ENCODE measurements around the gene HNRNPDL.
A peak's percentile ranks its signal among the peaks of the same experiment; 100 is the strongest.

The HNRNPDL gene

GRCh38 chr4:82447886-82448285 is 17.6 kb upstream of the HNRNPDL start:
- Mint-ChIP-seq H3K27ac (no peak overlapping the region), H3K4me1 (ENCODE audit: low read depth) (peaks cover 28% of the 10 kb centered on the region), H3K4me3 (no peak overlapping the region), H3K9me3 (no peaks in the 10 kb centered on the region), H3K27me3 (no peaks in the 10 kb centered on the region), H3K36me3 (ENCODE audit: low read depth) (peaks cover 54% of the 10 kb centered on the region)

GRCh38 chr4:82439088-82439487 is 8.8 kb upstream of the HNRNPDL start:
- peak overlapping the region; percentile 3 for H3K4me3 Mint-ChIP-seq
- peaks cover 80% of the 10 kb centered on the region for H3K4me1 Mint-ChIP-seq (ENCODE audit: low read depth)
- peaks cover 60% of the 10 kb centered on the region for H3K36me3 Mint-ChIP-seq (ENCODE audit: low read depth)
- H3K27me3 Mint-ChIP-seq = no peaks in the 10 kb centered on the region
- H3K27ac Mint-ChIP-seq = peak overlapping the region; percentile 77
- no peaks in the 10 kb centered on the region for H3K9me3 Mint-ChIP-seq

- H3K27me3 Mint-ChIP-seq = no peaks in the 10 kb centered on the region
- H3K4me1 Mint-ChIP-seq (ENCODE audit: low read depth) = peaks cover 92% of the 10 kb centered on the region
- H3K9me3 Mint-ChIP-seq = no peaks in the 10 kb centered on the region
- H3K36me3 Mint-ChIP-seq (ENCODE audit: low read depth) = peaks cover 72% of the 10 kb centered on the region
- H3K27ac Mint-ChIP-seq = peak overlapping the region; percentile 86
- H3K4me3 Mint-ChIP-seq = peak overlapping the region; percentile 52
These were observed 7.2 kb upstream of the HNRNPDL start for GRCh38 chr4:82437285-82438005.

GRCh38 chr4:82436780-82437179 is 6.5 kb upstream of the HNRNPDL start:
- Mint-ChIP-seq H3K27ac (peak overlapping the region; percentile 86), H3K27me3 (no peaks in the 10 kb centered on the region), H3K4me3 (no peak overlapping the region), H3K36me3 (ENCODE audit: low read depth) (peaks cover 73% of the 10 kb centered on the region), H3K4me1 (ENCODE audit: low read depth) (peaks cover 95% of the 10 kb centered on the region), H3K9me3 (no peaks in the 10 kb centered on the region)

- Mint-ChIP-seq H3K36me3 (ENCODE audit: low read depth) (peaks cover 73% of the 10 kb centered on the region), H3K27me3 (no peaks in the 10 kb centered on the region), H3K27ac (peak overlapping the region; percentile 86), H3K4me3 (no peak overlapping the region), H3K9me3 (no peaks in the 10 kb centered on the region), H3K4me1 (ENCODE audit: low read depth) (peaks cover 95% of the 10 kb centered on the region)
These were observed 5.9 kb upstream of the HNRNPDL start for GRCh38 chr4:82436130-82436529.

GRCh38 chr4:82434949-82435348 is 4.7 kb upstream of the HNRNPDL start:
- Mint-ChIP-seq H3K36me3 (ENCODE audit: low read depth) (peaks cover 68% of the 10 kb centered on the region), H3K4me1 (ENCODE audit: low read depth) (peaks cover 86% of the 10 kb centered on the region), H3K27ac (peak overlapping the region; percentile 96), H3K9me3 (no peaks in the 10 kb centered on the region), H3K4me3 (peak overlapping the region; percentile 59), H3K27me3 (no peaks in the 10 kb centered on the region)

GRCh38 chr4:82433791-82434190 is 3.5 kb upstream of the HNRNPDL start:
- peak overlapping the region; percentile 70 for H3K4me3 Mint-ChIP-seq
- peaks cover 78% of the 10 kb centered on the region for H3K4me1 Mint-ChIP-seq (ENCODE audit: low read depth)
- H3K36me3 Mint-ChIP-seq (ENCODE audit: low read depth) = peaks cover 63% of the 10 kb centered on the region
- no peaks in the 10 kb centered on the region for H3K27me3 Mint-ChIP-seq
- peak overlapping the region; percentile 96 for H3K27ac Mint-ChIP-seq
- no peaks in the 10 kb centered on the region for H3K9me3 Mint-ChIP-seq

- no peaks in the 10 kb centered on the region for H3K9me3 Mint-ChIP-seq
- H3K27ac Mint-ChIP-seq = peak overlapping the region; percentile 80
- H3K27me3 Mint-ChIP-seq = no peaks in the 10 kb centered on the region
- H3K36me3 Mint-ChIP-seq (ENCODE audit: low read depth) = peaks cover 66% of the 10 kb centered on the region
- peak overlapping the region; percentile 100 for H3K4me3 Mint-ChIP-seq
- peaks cover 78% of the 10 kb centered on the region for H3K4me1 Mint-ChIP-seq (ENCODE audit: low read depth)
These were observed 2.3 kb upstream of the HNRNPDL start for GRCh38 chr4:82432596-82432995.

GRCh38 chr4:82431831-82432230 is 1.6 kb upstream of the HNRNPDL start:
- peak overlapping the region; percentile 100 for H3K4me3 Mint-ChIP-seq
- H3K27me3 Mint-ChIP-seq = no peaks in the 10 kb centered on the region
- H3K36me3 Mint-ChIP-seq (ENCODE audit: low read depth) = peaks cover 66% of the 10 kb centered on the region
- peaks cover 78% of the 10 kb centered on the region for H3K4me1 Mint-ChIP-seq (ENCODE audit: low read depth)
- peak overlapping the region; percentile 80 for H3K27ac Mint-ChIP-seq
- H3K9me3 Mint-ChIP-seq = no peaks in the 10 kb centered on the region

- Mint-ChIP-seq H3K27me3 (no peaks in the 10 kb centered on the region), H3K4me3 (peak overlapping the region; percentile 100), H3K27ac (peak overlapping the region; percentile 100), H3K9me3 (no peaks in the 10 kb centered on the region), H3K4me1 (ENCODE audit: low read depth) (peaks cover 78% of the 10 kb centered on the region), H3K36me3 (ENCODE audit: low read depth) (peaks cover 68% of the 10 kb centered on the region)
These were observed 893 bp upstream of the HNRNPDL start for GRCh38 chr4:82430964-82431745.

- H3K36me3 Mint-ChIP-seq (ENCODE audit: low read depth) = peaks cover 69% of the 10 kb centered on the region
- H3K27ac Mint-ChIP-seq = peak overlapping the region; percentile 100
- H3K4me3 Mint-ChIP-seq = peak overlapping the region; percentile 100
- H3K9me3 Mint-ChIP-seq = no peaks in the 10 kb centered on the region
- peaks cover 79% of the 10 kb centered on the region for H3K4me1 Mint-ChIP-seq (ENCODE audit: low read depth)
- no peaks in the 10 kb centered on the region for H3K27me3 Mint-ChIP-seq
These were observed 502 bp downstream of the HNRNPDL start for GRCh38 chr4:82429728-82430192.

GRCh38 chr4:82428969-82429727 is 1.1 kb downstream of the HNRNPDL start:
- Mint-ChIP-seq H3K9me3 (no peaks in the 10 kb centered on the region), H3K4me1 (ENCODE audit: low read depth) (peaks cover 79% of the 10 kb centered on the region), H3K27me3 (no peaks in the 10 kb centered on the region), H3K36me3 (ENCODE audit: low read depth) (peaks cover 72% of the 10 kb centered on the region), H3K27ac (peak overlapping the region; percentile 100), H3K4me3 (peak overlapping the region; percentile 100)

- H3K27me3 Mint-ChIP-seq = no peaks in the 10 kb centered on the region
- H3K36me3 Mint-ChIP-seq (ENCODE audit: low read depth) = peaks cover 72% of the 10 kb centered on the region
- H3K4me3 Mint-ChIP-seq = peak overlapping the region; percentile 100
- H3K4me1 Mint-ChIP-seq (ENCODE audit: low read depth) = peaks cover 78% of the 10 kb centered on the region
- no peaks in the 10 kb centered on the region for H3K9me3 Mint-ChIP-seq
- peak overlapping the region; percentile 100 for H3K27ac Mint-ChIP-seq
These were observed 1.7 kb downstream of the HNRNPDL start for GRCh38 chr4:82428526-82428968.

GRCh38 chr4:82425478-82425877 is 4.8 kb downstream of the HNRNPDL start:
- H3K36me3 Mint-ChIP-seq (ENCODE audit: low read depth) = peaks cover 73% of the 10 kb centered on the region
- peak overlapping the region; percentile 55 for H3K27ac Mint-ChIP-seq
- H3K4me1 Mint-ChIP-seq (ENCODE audit: low read depth) = peaks cover 61% of the 10 kb centered on the region
- H3K4me3 Mint-ChIP-seq = peak overlapping the region; percentile 100
- H3K9me3 Mint-ChIP-seq = no peaks in the 10 kb centered on the region
- H3K27me3 Mint-ChIP-seq = no peaks in the 10 kb centered on the region

Data from stimulated activated naive CD8-positive, alpha-beta T cell treated with anti-CD3 and anti-CD28 coated beads, Interleukin-15, Interleukin-2, amounts not matched to agents 100 ng/mL and 50 ng/mL, for 24 hours (primary cell).